Glutamatergic neuron (in vitro differentiated cells): Measurements from ENCODE around the gene DAPK3. TPM values are rescaled to one million over a fixed set of nuclear protein-coding genes. Genes with fewer than 3 reads are reported as not detected.
A peak's percentile ranks its signal among the peaks of the same experiment; 100 is the strongest.

Source experiments
- DNase-seq: peaks from one replicate; pipeline ENCODE4 v3.0.0; 2022
- H3K27ac Mint-ChIP-seq: one replicate; pipeline ENCODE4 v1.8.0; 2020; ENCODE audit warnings: mild to moderate bottlenecking, mixed read lengths, inconsistent platforms; ENCODE audit not compliant: unreplicated experiment
- H3K27me3 Mint-ChIP-seq: one replicate; pipeline ENCODE4 v1.8.0; 2020; ENCODE audit warnings: mild to moderate bottlenecking, moderate library complexity, mixed read lengths, inconsistent platforms; ENCODE audit not compliant: unreplicated experiment
- H3K36me3 Mint-ChIP-seq: one replicate; pipeline ENCODE4 v1.8.0; 2020; ENCODE audit warnings: mild to moderate bottlenecking, mixed read lengths, inconsistent platforms; ENCODE audit not compliant: unreplicated experiment
- H3K4me1 Mint-ChIP-seq: one replicate; pipeline ENCODE4 v1.8.0; 2020; ENCODE audit warnings: mild to moderate bottlenecking, low read depth, mixed read lengths, inconsistent platforms; ENCODE audit not compliant: unreplicated experiment
- H3K4me3 Mint-ChIP-seq: one replicate; pipeline ENCODE4 v1.8.0; 2020; ENCODE audit warnings: mild to moderate bottlenecking, mixed read lengths, inconsistent platforms; ENCODE audit not compliant: unreplicated experiment
- H3K9me3 Mint-ChIP-seq: one replicate; pipeline ENCODE4 v1.8.0; 2020; ENCODE audit warnings: mild to moderate bottlenecking, moderate library complexity, mixed read lengths, inconsistent platforms; ENCODE audit not compliant: unreplicated experiment
- CTCF ChIP-seq: fragments of 200-600 bp; sonication (generic); IDR thresholded peaks from one replicate; pipeline ENCODE4 v1.5.0; 2021; ENCODE audit not compliant: partially characterized antibody, unreplicated experiment
- total RNA-seq: library from RNA; stranded (reverse); fragmentation: NEBNext Ultra II Directional; extraction: Animal tissue kit (Norgen Biotek cat#: 25700); gene quantifications from one replicate; pipeline ENCODE4 v1.2.1, GENCODE V29; 2021; ENCODE audit not compliant: unreplicated experiment

The DAPK3 gene
- total RNA-seq, 1 donor from 2014 or later = 221 TPM

GRCh38 chr19:3979674-3980352 is 8.9 kb upstream of the DAPK3 start:
- Mint-ChIP-seq H3K27me3 (peaks cover 5% of the 10 kb centered on the region), H3K27ac (peak overlapping the region; percentile 64), H3K9me3 (peaks cover 15% of the 10 kb centered on the region), H3K36me3 (no peaks in the 10 kb centered on the region), H3K4me1 (peaks cover 11% of the 10 kb centered on the region), H3K4me3 (no peak overlapping the region)
- no peak for TF ChIP-seq CTCF
- DNase-seq = no peak

GRCh38 chr19:3979289-3979673 is 8.4 kb upstream of the DAPK3 start:
- Mint-ChIP-seq H3K4me3 (no peak overlapping the region), H3K27me3 (peaks cover 1% of the 10 kb centered on the region), H3K27ac (peak overlapping the region; percentile 64), H3K4me1 (peaks cover 11% of the 10 kb centered on the region), H3K9me3 (peaks cover 10% of the 10 kb centered on the region), H3K36me3 (no peaks in the 10 kb centered on the region)
- DNase-seq = no peak
- no peak for TF ChIP-seq CTCF

- Mint-ChIP-seq H3K36me3 (no peaks in the 10 kb centered on the region), H3K4me1 (peaks cover under 1% of the 10 kb centered on the region), H3K27ac (peak overlapping the region; percentile 44), H3K9me3 (peaks cover 6% of the 10 kb centered on the region), H3K4me3 (no peak overlapping the region), H3K27me3 (peaks cover 1% of the 10 kb centered on the region)
- no peak for TF ChIP-seq CTCF
- DNase-seq = no peak
Measured at GRCh38 chr19:3978145-3978544, 7.2 kb upstream of the DAPK3 start.

GRCh38 chr19:3977242-3978143 is 6.6 kb upstream of the DAPK3 start:
- no peaks in the 10 kb centered on the region for H3K4me1 Mint-ChIP-seq
- H3K27me3 Mint-ChIP-seq = peaks cover under 1% of the 10 kb centered on the region
- no peak for DNase-seq
- peak overlapping the region; percentile 44 for H3K27ac Mint-ChIP-seq
- TF ChIP-seq CTCF = peak; percentile 24
- no peak overlapping the region for H3K4me3 Mint-ChIP-seq
- peaks cover 6% of the 10 kb centered on the region for H3K9me3 Mint-ChIP-seq
- H3K36me3 Mint-ChIP-seq = no peaks in the 10 kb centered on the region
